Sigmoid colon (tissue), 7 donors: Measurements from ENCODE around the gene IFNL1. TPM values are rescaled to one million over a fixed set of nuclear protein-coding genes. Genes with fewer than 3 reads are reported as not detected.
"Not testable (repeated sequence)": the region's sequence is repeated elsewhere in the genome, so short reads cannot be mapped to it uniquely, and the experiment has no call there.

Experiments used
- DNase-seq: peaks from one replicate; pipeline ENCODE4 v3.0.0-alpha.2; 2019
- H3K27ac ChIP-seq, 4 donors: fragments of 200-600 bp; sonication (generic); one replicate each; pipeline ENCODE4 v1.5.1; 2016 to 2019; ENCODE audit warnings: mild to moderate bottlenecking in 1 of 4
- H3K27me3 ChIP-seq, 3 donors: fragments of 200-600 bp; sonication (generic); one replicate each; pipeline ENCODE4 v1.5.1; 2019; ENCODE audit warnings: mild to moderate bottlenecking in 1 of 3
- H3K36me3 ChIP-seq, 4 donors: fragments of 200-600 bp; sonication (generic); one replicate each; pipeline ENCODE4 v1.5.1; 2016 to 2019
- H3K4me1 ChIP-seq, 4 donors: fragments of 200-600 bp; sonication (generic); one replicate each; pipeline ENCODE4 v1.5.1; 2017 to 2019
- H3K4me3 ChIP-seq, 4 donors: fragments of 200-600 bp; sonication (generic); one replicate each; pipeline ENCODE4 v1.5.1; 2017 to 2019; ENCODE audit warnings: mild to moderate bottlenecking in 2 of 4, moderate library complexity in 1 of 4
- H3K9me3 ChIP-seq, 4 donors: fragments of 200-600 bp in 3 of 4; sonication (generic) in 3 of 4; one replicate each; pipeline versions ENCODE4 v1.5.1 to v1.6.1; 2013 to 2019
- EP300 ChIP-seq, 4 donors: sonication (generic); formaldehyde crosslinking; IDR thresholded peaks; one replicate each; pipeline ENCODE4 v1.6.1; 2017; ENCODE audit warnings: antibody characterized with exemption in 4 of 4
- POLR2A ChIP-seq, 2 donors: fragments of 450-650 bp; IDR thresholded peaks; one replicate each; pipeline ENCODE4 v1.6.1; 2016; ENCODE audit warnings: antibody characterized with exemption in 2 of 2, mild to moderate bottlenecking in 2 of 2, moderate library complexity in 2 of 2
- POLR2AphosphoS5 ChIP-seq, 4 donors: sonication (generic); formaldehyde crosslinking; IDR thresholded peaks; one replicate each; pipeline ENCODE4 v1.6.1; 2017; ENCODE audit warnings: antibody characterized with exemption in 4 of 4
- WGBS, 2 donors: extraction: QIAGEN DNeasy Blood & Tissue Kit; methylation state at CpG; one replicate each; pipeline ENCODE4 v1.1.7; 2013; 5-methylcytosine and 5-hydroxymethylcytosine counted together
- intact Hi-C: fragments of 100-400 bp; cut with DNase I; formaldehyde crosslinking; loops from one replicate; pipeline ENCODE4 v1.15.1; 2023
- polyA plus RNA-seq, 3 donors: library from polyadenylated mRNA; stranded (reverse); fragments of 200-250 nt; gene quantifications; one replicate each; pipeline ENCODE4 v1.2.3, GENCODE V29; 2013
- total RNA-seq, 4 donors: library from RNA; depleted of rRNA; stranded (reverse); fragments of >200 nt; gene quantifications; one replicate each; pipeline ENCODE4 v1.1.0, GENCODE V29; 2016
- TF ChIP-seq, protein P1 (sequence below), 4 experiments: fragments of 450-650 bp in 3 of 4; fragments of 200-600 bp in 1 of 4; IDR thresholded peaks; one replicate each; pipeline ENCODE4 v1.5.1; 2016 to 2019; ENCODE audit warnings: antibody characterized with exemption in 4 of 4, mild to moderate bottlenecking in 3 of 4, moderate library complexity in 2 of 4
- donor health status: healthy with polysubstance abuse.
- donor health status: Bipolar disorder and iron deficiency.
- donor health status: healthy.

The IFNL1 gene
- total and polyA plus RNA-seq, 7 donors = 0.09 TPM; not detected in 6

DNA sequence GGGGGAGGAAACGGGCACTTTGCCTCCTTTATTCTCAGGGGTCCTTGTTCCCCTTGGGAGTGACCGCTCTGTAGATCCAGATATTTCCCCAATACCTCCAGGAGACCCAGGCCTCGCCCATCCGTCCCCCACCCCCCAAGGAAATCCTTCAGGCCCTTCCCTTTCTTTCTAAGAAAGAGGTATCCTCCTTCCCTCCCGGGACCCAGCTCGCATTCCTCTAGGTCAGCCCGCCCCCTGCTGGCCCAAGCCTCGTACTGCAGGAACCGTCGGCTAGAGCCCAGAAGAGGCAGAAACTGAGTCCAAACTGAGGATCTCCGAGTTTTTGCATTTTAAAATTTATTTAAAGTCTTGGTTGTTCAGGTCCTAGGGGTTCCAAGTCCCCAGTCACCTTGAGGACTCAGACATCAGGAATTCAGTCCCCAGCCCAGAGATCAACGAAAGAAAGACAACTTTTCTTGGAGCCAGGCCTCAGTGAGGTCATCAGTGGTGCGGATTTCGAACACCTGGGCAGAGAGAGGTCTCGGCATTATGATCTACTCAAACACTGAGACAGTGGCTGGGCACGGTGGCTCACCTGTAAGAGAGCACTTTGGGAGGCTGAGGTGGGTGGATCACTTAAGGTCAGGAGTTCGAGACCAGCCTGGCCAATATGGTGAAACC is 32.0 kb downstream of the IFNL1 start:
- DNase-seq = peak; percentile 91
- intact Hi-C loops = loop anchor here (1.0 kb wide), 2 partner anchors 141 to 206 kb away; no protein-coding TSS in a partner anchor
- no peaks in the 10 kb centered on the region for H3K36me3 ChIP-seq
- H3K4me1 ChIP-seq = no peaks in the 10 kb centered on the region
- no peaks in the 10 kb centered on the region for H3K27me3 ChIP-seq
- no peak for TF ChIP-seq POLR2A (IDR thresholded peaks at IDR 0.05)
- TF ChIP-seq, protein P1, sequence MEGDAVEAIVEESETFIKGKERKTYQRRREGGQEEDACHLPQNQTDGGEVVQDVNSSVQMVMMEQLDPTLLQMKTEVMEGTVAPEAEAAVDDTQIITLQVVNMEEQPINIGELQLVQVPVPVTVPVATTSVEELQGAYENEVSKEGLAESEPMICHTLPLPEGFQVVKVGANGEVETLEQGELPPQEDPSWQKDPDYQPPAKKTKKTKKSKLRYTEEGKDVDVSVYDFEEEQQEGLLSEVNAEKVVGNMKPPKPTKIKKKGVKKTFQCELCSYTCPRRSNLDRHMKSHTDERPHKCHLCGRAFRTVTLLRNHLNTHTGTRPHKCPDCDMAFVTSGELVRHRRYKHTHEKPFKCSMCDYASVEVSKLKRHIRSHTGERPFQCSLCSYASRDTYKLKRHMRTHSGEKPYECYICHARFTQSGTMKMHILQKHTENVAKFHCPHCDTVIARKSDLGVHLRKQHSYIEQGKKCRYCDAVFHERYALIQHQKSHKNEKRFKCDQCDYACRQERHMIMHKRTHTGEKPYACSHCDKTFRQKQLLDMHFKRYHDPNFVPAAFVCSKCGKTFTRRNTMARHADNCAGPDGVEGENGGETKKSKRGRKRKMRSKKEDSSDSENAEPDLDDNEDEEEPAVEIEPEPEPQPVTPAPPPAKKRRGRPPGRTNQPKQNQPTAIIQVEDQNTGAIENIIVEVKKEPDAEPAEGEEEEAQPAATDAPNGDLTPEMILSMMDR (IDR thresholded peaks at IDR 0.05) = peak; percentile 85 to 96 (median 92)
- no peaks in the 10 kb centered on the region for H3K9me3 ChIP-seq
- no peak overlapping the region for H3K4me3 ChIP-seq
- WGBS, 2 donors = 26 to 36% methylated on average over 17 of the region's 17 CpGs
- H3K27ac ChIP-seq = no peak overlapping the region

DNA sequence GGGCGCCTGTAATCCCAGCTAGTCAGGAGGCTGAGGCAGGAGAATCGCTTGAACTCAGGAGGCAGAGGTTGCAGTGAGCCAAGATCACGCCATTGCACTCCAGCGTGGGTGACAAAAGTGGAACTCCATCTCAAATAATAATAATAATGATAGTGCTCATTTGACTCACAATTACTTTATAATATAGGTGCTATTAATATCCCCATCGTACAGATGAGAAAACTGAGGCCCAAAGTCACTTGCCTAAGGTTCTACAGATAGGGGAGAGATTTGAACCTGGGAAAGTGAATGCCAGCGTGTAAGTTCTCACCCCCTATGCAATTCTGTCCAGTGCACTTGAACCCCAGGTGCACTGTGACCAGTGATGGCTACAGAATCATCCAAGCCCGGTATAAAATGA is 33.7 kb downstream of the IFNL1 start:
- Histone ChIP-seq H3K36me3 (no peaks in the 10 kb centered on the region), H3K27me3 (no peaks in the 10 kb centered on the region), H3K9me3 (no peaks in the 10 kb centered on the region), H3K4me3 (no peak overlapping the region), H3K27ac (no peak overlapping the region), H3K4me1 (no peaks in the 10 kb centered on the region)
- DNase-seq = no peak
- TF ChIP-seq POLR2A (IDR thresholded peaks at IDR 0.05) = no peak
- TF ChIP-seq, protein P1 (IDR thresholded peaks at IDR 0.05) = no peak
- no peak for TF ChIP-seq POLR2AphosphoS5 (IDR thresholded peaks at IDR 0.05)
- no peak for TF ChIP-seq EP300 (IDR thresholded peaks at IDR 0.05)
- WGBS, 2 donors = 91 to 92% methylated on average over 7 of the region's 7 CpGs
- intact Hi-C loops = no loop called here

DNA sequence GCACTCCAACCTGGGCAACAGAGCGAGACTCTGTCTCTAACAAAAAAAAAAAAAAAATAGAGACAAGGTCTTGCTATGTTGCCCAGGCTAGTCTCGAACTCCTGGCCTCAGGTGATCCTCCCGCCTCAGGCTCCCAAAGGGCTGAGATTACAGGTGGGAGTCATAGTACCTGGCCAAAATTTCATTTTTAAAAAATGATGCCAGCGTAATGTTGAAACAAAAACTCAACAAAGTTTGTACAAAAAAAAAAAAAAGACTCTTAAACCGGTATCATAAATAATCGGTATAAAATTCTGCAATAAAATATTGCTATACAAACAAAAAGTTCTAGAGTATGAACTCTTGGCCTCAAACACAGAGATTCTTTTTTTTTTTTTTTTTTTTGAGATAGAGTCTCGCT is 36.1 kb downstream of the IFNL1 start:
- no peak overlapping the region for H3K4me3 ChIP-seq
- intact Hi-C loops = no loop called here
- no peak for DNase-seq
- no peak overlapping the region for H3K27ac ChIP-seq
- 32 to 76% methylated on average over 7 of the region's 7 CpGs for WGBS, 2 donors
- no peaks in the 10 kb centered on the region for H3K36me3 ChIP-seq
- TF ChIP-seq, protein P1 (IDR thresholded peaks at IDR 0.05) = no peak
- TF ChIP-seq EP300 (IDR thresholded peaks at IDR 0.05) (no peak), POLR2AphosphoS5 (IDR thresholded peaks at IDR 0.05) (no peak), POLR2A (IDR thresholded peaks at IDR 0.05) (no peak)
- H3K4me1 ChIP-seq = no peaks in the 10 kb centered on the region
- no peaks in the 10 kb centered on the region for H3K27me3 ChIP-seq
- no peaks in the 10 kb centered on the region for H3K9me3 ChIP-seq

DNA sequence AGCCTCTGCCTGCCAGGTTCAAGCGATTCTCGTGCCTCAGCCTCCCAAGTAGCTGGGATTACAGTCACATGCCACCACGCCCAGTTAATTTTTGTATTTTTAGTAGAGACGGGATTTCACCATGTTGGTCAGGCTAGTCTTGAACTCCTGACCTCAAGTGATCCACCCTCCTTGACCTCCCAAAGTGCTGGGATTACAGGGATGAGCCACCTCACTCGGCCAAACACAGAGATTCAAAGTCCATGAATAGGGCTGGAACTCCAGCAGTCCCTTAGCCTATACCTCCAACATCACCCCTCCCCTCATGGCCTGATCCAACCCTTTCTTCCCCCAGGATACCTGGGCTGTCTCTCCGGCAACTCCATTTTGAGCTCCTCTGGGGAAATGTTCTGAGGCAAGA is 36.5 kb downstream of the IFNL1 start:
- H3K9me3 ChIP-seq, H3K36me3 ChIP-seq, intact Hi-C loops, DNase-seq, H3K27ac ChIP-seq, H3K27me3 ChIP-seq, H3K4me3 ChIP-seq, H3K4me1 ChIP-seq: not testable (repeated sequence)
- 36 to 74% methylated on average over 6 of the region's 6 CpGs for WGBS, 2 donors

DNA sequence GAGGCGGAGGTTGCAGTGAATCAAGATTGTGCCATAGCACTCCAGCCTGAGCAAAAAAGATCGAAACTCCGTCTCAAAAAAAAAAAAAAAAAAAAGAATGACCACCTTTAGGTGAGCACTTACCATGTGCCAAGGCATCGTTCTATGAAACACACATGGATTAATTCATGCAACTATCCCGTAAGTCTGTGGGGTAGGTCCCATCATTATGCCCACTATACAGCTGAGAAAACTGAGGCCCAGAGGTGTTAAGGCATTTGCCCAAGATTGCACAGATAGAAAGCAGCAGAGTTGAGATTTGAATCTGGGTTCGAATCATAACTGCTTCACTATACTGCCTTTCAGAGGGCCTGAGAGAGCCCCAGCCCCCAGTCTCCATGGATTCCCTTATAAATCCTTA is 37.3 kb downstream of the IFNL1 start:
- Histone ChIP-seq H3K4me1 (no peaks in the 10 kb centered on the region), H3K27ac (no peak overlapping the region), H3K36me3 (no peaks in the 10 kb centered on the region), H3K9me3 (no peaks in the 10 kb centered on the region), H3K4me3 (no peak overlapping the region), H3K27me3 (no peaks in the 10 kb centered on the region)
- TF ChIP-seq, protein P1 (IDR thresholded peaks at IDR 0.05) = no peak
- TF ChIP-seq EP300 (IDR thresholded peaks at IDR 0.05) (no peak), POLR2A (IDR thresholded peaks at IDR 0.05) (no peak), POLR2AphosphoS5 (IDR thresholded peaks at IDR 0.05) (no peak)
- 92 to 94% methylated on average over 6 of the region's 6 CpGs for WGBS, 2 donors
- intact Hi-C loops = no loop called here
- DNase-seq = no peak
